ENCODE measurements around the gene FBLN2. TPM values are rescaled to one million over a fixed set of nuclear protein-coding genes. Genes with fewer than 3 reads are reported as not detected.

FBLN2 gene
- polyA plus RNA-seq, 1 donor (not counting 4 experiments of a cell fraction or from before 2014, with no cell fraction given): 0.72 TPM

DNA sequence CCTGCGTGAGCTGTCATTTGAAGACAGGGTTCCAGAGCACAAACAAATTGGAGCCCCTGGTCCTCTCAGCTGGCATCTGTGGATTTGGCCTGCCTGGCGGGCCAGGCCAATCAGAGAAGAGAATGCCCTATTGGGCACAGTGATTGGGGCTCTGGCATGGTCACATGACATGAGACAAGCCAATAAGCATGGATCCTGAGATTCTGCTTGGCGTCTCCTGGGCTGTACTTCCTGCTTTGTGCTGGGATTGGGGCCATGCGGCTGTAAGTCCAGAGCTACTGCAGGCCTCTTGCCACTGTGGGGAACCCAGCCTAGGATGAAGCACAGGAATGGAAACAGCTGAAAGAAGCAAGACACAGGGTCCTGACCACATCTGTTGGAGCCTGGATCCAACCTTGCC, 121.4 kb downstream of the FBLN2 start:
- Histone ChIP-seq H3K4me1 (ENCODE audit: control insufficient read depth, extremely low read depth, insufficient read depth, low read length) (peaks cover 7% of the 10 kb centered on the region), H3K9ac (ENCODE audit: control insufficient read depth, extremely low read depth, insufficient read depth, low read length) (no peak overlapping the region), H3K9me1 (ENCODE audit: control insufficient read depth, extremely low read depth, insufficient read depth, low read length) (no peaks in the 10 kb centered on the region), H3K27me3 (ENCODE audit: control insufficient read depth, extremely low read depth, insufficient read depth, low read length) (peaks cover 22% of the 10 kb centered on the region), H3K36me3 (ENCODE audit: control insufficient read depth in 2 of 2, extremely low read depth in 1 of 2, insufficient read depth in 2 of 2, low read length in 2 of 2) (no peaks in the 10 kb centered on the region), H3K9me3 (ENCODE audit: control insufficient read depth, low read depth, low read length) (no peaks in the 10 kb centered on the region), H3K79me2 (ENCODE audit: control insufficient read depth, insufficient read depth, low read length) (no peaks in the 10 kb centered on the region), H2AFZ (ENCODE audit: control insufficient read depth, low read length) (no peak overlapping the region), H4K20me1 (ENCODE audit: control insufficient read depth, extremely low read depth, insufficient read depth, low read length) (no peaks in the 10 kb centered on the region), H3K27ac (ENCODE audit: control insufficient read depth, insufficient read depth, low read length) (no peak overlapping the region), H3K4me3 (ENCODE audit: control insufficient read depth in 2 of 3, extremely low read depth in 1 of 3, insufficient read depth in 2 of 3, low read depth in 1 of 3, low read length in 3 of 3) (no peak overlapping the region), H3K4me2 (ENCODE audit: control insufficient read depth, extremely low read depth, insufficient read depth, low read depth, low read length) (no peak overlapping the region)
- DNase-seq (ENCODE audit: low read depth, low spot score) (no peak), FAIRE-seq (no peak)
- dilution Hi-C loops (cut with MboI; ENCODE audit: extremely low pct_ligation_motif_present, low sequenced_read_pairs): no loop called here
- no peak for TF ChIP-seq EZH2 (IDR thresholded peaks at IDR 0.05; ENCODE audit: low read length)
- TF ChIP-seq, protein P1, sequence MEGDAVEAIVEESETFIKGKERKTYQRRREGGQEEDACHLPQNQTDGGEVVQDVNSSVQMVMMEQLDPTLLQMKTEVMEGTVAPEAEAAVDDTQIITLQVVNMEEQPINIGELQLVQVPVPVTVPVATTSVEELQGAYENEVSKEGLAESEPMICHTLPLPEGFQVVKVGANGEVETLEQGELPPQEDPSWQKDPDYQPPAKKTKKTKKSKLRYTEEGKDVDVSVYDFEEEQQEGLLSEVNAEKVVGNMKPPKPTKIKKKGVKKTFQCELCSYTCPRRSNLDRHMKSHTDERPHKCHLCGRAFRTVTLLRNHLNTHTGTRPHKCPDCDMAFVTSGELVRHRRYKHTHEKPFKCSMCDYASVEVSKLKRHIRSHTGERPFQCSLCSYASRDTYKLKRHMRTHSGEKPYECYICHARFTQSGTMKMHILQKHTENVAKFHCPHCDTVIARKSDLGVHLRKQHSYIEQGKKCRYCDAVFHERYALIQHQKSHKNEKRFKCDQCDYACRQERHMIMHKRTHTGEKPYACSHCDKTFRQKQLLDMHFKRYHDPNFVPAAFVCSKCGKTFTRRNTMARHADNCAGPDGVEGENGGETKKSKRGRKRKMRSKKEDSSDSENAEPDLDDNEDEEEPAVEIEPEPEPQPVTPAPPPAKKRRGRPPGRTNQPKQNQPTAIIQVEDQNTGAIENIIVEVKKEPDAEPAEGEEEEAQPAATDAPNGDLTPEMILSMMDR (optimal IDR thresholded peaks at IDR 0.05 in 1 of 3, IDR thresholded peaks at IDR 0.05 in 1 of 3, conservative IDR thresholded peaks at IDR 0.05 in 1 of 3; ENCODE audit: extremely low read depth in 1 of 3, insufficient read depth in 2 of 3, low read length in 3 of 3): no peak

DNA sequence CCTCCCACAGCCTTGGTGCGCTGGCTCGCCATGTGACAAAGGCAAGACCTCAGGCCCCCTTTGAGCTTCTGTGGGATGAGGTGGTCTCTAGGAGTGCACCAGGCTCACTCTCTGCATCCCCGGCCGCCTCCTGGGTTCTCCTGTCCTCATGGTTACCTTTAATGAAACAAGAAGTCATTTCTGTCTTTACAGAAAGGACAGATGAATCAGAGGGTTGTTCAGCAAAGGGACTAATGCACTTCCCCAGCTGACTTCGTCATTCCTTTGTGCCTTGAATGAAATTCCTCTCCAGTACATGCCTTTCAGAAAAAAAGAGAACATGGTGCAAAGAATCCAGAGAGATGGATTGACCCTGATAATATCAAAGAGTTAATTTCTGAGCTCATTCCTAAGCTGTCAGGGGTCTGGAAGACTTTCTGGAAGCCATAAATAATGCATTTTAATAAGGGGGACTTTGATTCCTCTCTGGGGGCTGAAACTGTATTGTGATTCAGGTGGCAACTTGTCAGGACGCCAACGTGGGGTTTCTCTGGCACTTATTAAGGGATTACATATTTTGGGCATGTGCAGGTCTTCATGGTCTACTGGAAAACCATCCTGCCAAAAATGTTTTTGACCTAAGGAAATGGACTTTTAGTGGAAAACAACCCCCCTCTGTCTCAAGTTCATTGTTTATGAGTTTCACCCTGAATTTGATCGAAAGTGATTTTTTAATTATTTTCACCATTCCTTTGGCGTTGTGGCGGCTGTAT, 122.7 kb downstream of the FBLN2 start:
- H3K4me3 ChIP-seq (ENCODE audit: control insufficient read depth in 2 of 3, extremely low read depth in 1 of 3, insufficient read depth in 2 of 3, low read depth in 1 of 3, low read length in 3 of 3): no peak overlapping the region
- no peak overlapping the region for H3K9ac ChIP-seq (ENCODE audit: control insufficient read depth, extremely low read depth, insufficient read depth, low read length)
- TF ChIP-seq EZH2 (IDR thresholded peaks at IDR 0.05; ENCODE audit: low read length): no peak
- TF ChIP-seq, protein P1 (optimal IDR thresholded peaks at IDR 0.05 in 1 of 3, IDR thresholded peaks at IDR 0.05 in 1 of 3, conservative IDR thresholded peaks at IDR 0.05 in 1 of 3; ENCODE audit: extremely low read depth in 1 of 3, insufficient read depth in 2 of 3, low read length in 3 of 3): no peak
- no peak overlapping the region for H3K4me2 ChIP-seq (ENCODE audit: control insufficient read depth, extremely low read depth, insufficient read depth, low read depth, low read length)
- peaks cover 7% of the 10 kb centered on the region for H3K4me1 ChIP-seq (ENCODE audit: control insufficient read depth, extremely low read depth, insufficient read depth, low read length)
- no peaks in the 10 kb centered on the region for H3K79me2 ChIP-seq (ENCODE audit: control insufficient read depth, insufficient read depth, low read length)
- no peaks in the 10 kb centered on the region for H3K9me3 ChIP-seq (ENCODE audit: control insufficient read depth, low read depth, low read length)
- H3K36me3 ChIP-seq (ENCODE audit: control insufficient read depth in 2 of 2, extremely low read depth in 1 of 2, insufficient read depth in 2 of 2, low read length in 2 of 2): no peaks in the 10 kb centered on the region
- peaks cover 16% of the 10 kb centered on the region for H3K27me3 ChIP-seq (ENCODE audit: control insufficient read depth, extremely low read depth, insufficient read depth, low read length)
- no peaks in the 10 kb centered on the region for H4K20me1 ChIP-seq (ENCODE audit: control insufficient read depth, extremely low read depth, insufficient read depth, low read length)
- dilution Hi-C loops (cut with MboI; ENCODE audit: extremely low pct_ligation_motif_present, low sequenced_read_pairs): no loop called here
- H3K9me1 ChIP-seq (ENCODE audit: control insufficient read depth, extremely low read depth, insufficient read depth, low read length): no peaks in the 10 kb centered on the region
- no peak overlapping the region for H3K27ac ChIP-seq (ENCODE audit: control insufficient read depth, insufficient read depth, low read length)
- DNase-seq (ENCODE audit: low read depth, low spot score) (no peak), FAIRE-seq (no peak)
- no peak overlapping the region for H2AFZ ChIP-seq (ENCODE audit: control insufficient read depth, low read length)

Measured in keratinocyte (primary cell).